ENCODE measurements around the gene KRT81.
A peak's percentile ranks its signal among the peaks of the same experiment; 100 is the strongest.
"Not testable (repeated sequence)": the region's sequence is repeated elsewhere in the genome, so short reads cannot be mapped to it uniquely, and the experiment has no call there.

Gene KRT81

GRCh38 chr12:52316701-52317100 lies 25.4 kb upstream of the KRT81 start:
- no peak for DNase-seq

- no peak for DNase-seq
Measured at GRCh38 chr12:52316290-52316689, 25.0 kb upstream of the KRT81 start.

GRCh38 chr12:52315721-52316120 lies 24.4 kb upstream of the KRT81 start:
- DNase-seq, result not testable (repeated sequence)

GRCh38 chr12:52314511-52314910 lies 23.2 kb upstream of the KRT81 start:
- no peak for DNase-seq

- no peak for DNase-seq
Measured at GRCh38 chr12:52313926-52314325, 22.6 kb upstream of the KRT81 start.

- DNase-seq, result no peak
Measured at GRCh38 chr12:52313461-52313860, 22.1 kb upstream of the KRT81 start.

GRCh38 chr12:52312086-52312485 lies 20.8 kb upstream of the KRT81 start:
- DNase-seq, result no peak

- no peak for DNase-seq
Measured at GRCh38 chr12:52311285-52311648, 19.9 kb upstream of the KRT81 start.

GRCh38 chr12:52310622-52311284 lies 19.4 kb upstream of the KRT81 start:
- no peak for DNase-seq

- DNase-seq, result no peak
Measured at GRCh38 chr12:52308806-52309425, 17.6 kb upstream of the KRT81 start.

GRCh38 chr12:52307836-52308805 lies 16.8 kb upstream of the KRT81 start:
- DNase-seq, result peak in 1 of 2 experiments; percentile 17

GRCh38 chr12:52306731-52307130 lies 15.4 kb upstream of the KRT81 start:
- DNase-seq, result no peak

GRCh38 chr12:52305921-52306705 lies 14.8 kb upstream of the KRT81 start:
- DNase-seq, result no peak

- DNase-seq, result not testable (repeated sequence)
Measured at GRCh38 chr12:52304941-52305411, 13.6 kb upstream of the KRT81 start.

- DNase-seq, result not testable (repeated sequence)
Measured at GRCh38 chr12:52302242-52302914, 11.0 kb upstream of the KRT81 start.

GRCh38 chr12:52301721-52302120 lies 10.4 kb upstream of the KRT81 start:
- not testable (repeated sequence) for DNase-seq

GRCh38 chr12:52300796-52301691 lies 9.7 kb upstream of the KRT81 start:
- no peak for DNase-seq

- no peak for DNase-seq
Measured at GRCh38 chr12:52298677-52299190, 7.4 kb upstream of the KRT81 start.

GRCh38 chr12:52296572-52297215 lies 5.4 kb upstream of the KRT81 start:
- no peak for DNase-seq

GRCh38 chr12:52295663-52296062 lies 4.3 kb upstream of the KRT81 start:
- no peak for DNase-seq
